OCI-LY1 (cell line): ENCODE measurements around the gene TULP3.

Experiments used
- CTCF ChIP-seq: fragments of 200-600 bp; sonication (generic), shearing (Covaris generic); IDR thresholded peaks from 2 replicates; pipeline ENCODE4 v1.5.1; 2017; ENCODE audit warnings: mild to moderate bottlenecking, antibody characterized with exemption, low read length, moderate library complexity, mixed read lengths
- EZH2 ChIP-seq: fragments of 200-600 bp; sonication (generic), shearing (Covaris generic); IDR thresholded peaks from 2 replicates; pipeline ENCODE4 v1.8.0; 2017; ENCODE audit warnings: borderline replicate concordance, mixed run types, mild to moderate bottlenecking, antibody characterized with exemption, low read length, moderate library complexity, mixed read lengths

- no peak for TF ChIP-seq CTCF
- TF ChIP-seq EZH2: no peak
Measured at GRCh38 chr12:2984698-2985097, 94.0 kb downstream of the TULP3 start.
